Ovary (tissue), 3 donors: Measurements from ENCODE around the gene ADGRA1.

Experiments used
- CTCF ChIP-seq, 3 donors: fragments of 450-650 bp in 2 of 3; fragments of 200-600 bp in 1 of 3; IDR thresholded peaks; one replicate each; pipeline versions ENCODE4 v1.5.1 to v1.8.0; 2016 to 2022; ENCODE audit warnings: antibody characterized with exemption in 3 of 3, mild to moderate bottlenecking in 1 of 3
- EP300 ChIP-seq: sonication (generic); formaldehyde crosslinking; IDR thresholded peaks from one replicate; pipeline ENCODE4 v1.6.1; 2017; ENCODE audit warnings: antibody characterized with exemption
- POLR2A ChIP-seq: fragments of 450-650 bp; IDR thresholded peaks from one replicate; pipeline ENCODE4 v1.6.1; 2017; ENCODE audit warnings: antibody characterized with exemption, mild to moderate bottlenecking, moderate library complexity
- donor health status: DM: no; HTN: no; CAD: no.

GRCh38 chr10:133042061-133042460, 45.7 kb upstream of the ADGRA1 start:
- TF ChIP-seq CTCF (IDR thresholded peaks at IDR 0.05): no peak
- no peak for TF ChIP-seq POLR2A
- no peak for TF ChIP-seq EP300
